Muscle layer of duodenum (tissue), 2 donors: ENCODE measurements around the gene CEACAM4.
"Not testable (repeated sequence)": the region's sequence is repeated elsewhere in the genome, so short reads cannot be mapped to it uniquely, and the experiment has no call there.

Experiments used
- H3K27ac ChIP-seq: one replicate; pipeline ENCODE4 v1.7.0; 2013; ENCODE audit warnings: mild to moderate bottlenecking, low read length
- H3K27me3 ChIP-seq: one replicate; pipeline ENCODE4 v1.7.0; 2013; ENCODE audit warnings: low read depth, mild to moderate bottlenecking, control low read depth, low read length
- H3K36me3 ChIP-seq, 2 donors: one replicate each; pipeline ENCODE4 v1.7.0; 2013; ENCODE audit warnings: low read length in 2 of 2, control low read depth in 1 of 2, mild to moderate bottlenecking in 1 of 2; ENCODE audit not compliant: insufficient read depth in 2 of 2, control insufficient read depth in 1 of 2
- H3K4me1 ChIP-seq, 2 donors: one replicate each; pipeline ENCODE4 v1.7.0; 2013; ENCODE audit warnings: low read length in 2 of 2, mild to moderate bottlenecking in 2 of 2, control low read depth in 1 of 2, moderate library complexity in 1 of 2; ENCODE audit not compliant: insufficient read depth in 2 of 2, control insufficient read depth in 1 of 2
- H3K4me3 ChIP-seq, 2 donors: one replicate each; pipeline ENCODE4 v1.7.0; 2013; ENCODE audit warnings: low read length in 2 of 2, low read depth in 1 of 2, mild to moderate bottlenecking in 1 of 2
- H3K9me3 ChIP-seq, 2 donors: one replicate each; pipeline ENCODE4 v1.7.0; 2013; ENCODE audit warnings: low read length in 2 of 2, control low read depth in 1 of 2, mild to moderate bottlenecking in 1 of 2; ENCODE audit not compliant: control insufficient read depth in 1 of 2
- donor health status: healthy.

CEACAM4 gene

DNA sequence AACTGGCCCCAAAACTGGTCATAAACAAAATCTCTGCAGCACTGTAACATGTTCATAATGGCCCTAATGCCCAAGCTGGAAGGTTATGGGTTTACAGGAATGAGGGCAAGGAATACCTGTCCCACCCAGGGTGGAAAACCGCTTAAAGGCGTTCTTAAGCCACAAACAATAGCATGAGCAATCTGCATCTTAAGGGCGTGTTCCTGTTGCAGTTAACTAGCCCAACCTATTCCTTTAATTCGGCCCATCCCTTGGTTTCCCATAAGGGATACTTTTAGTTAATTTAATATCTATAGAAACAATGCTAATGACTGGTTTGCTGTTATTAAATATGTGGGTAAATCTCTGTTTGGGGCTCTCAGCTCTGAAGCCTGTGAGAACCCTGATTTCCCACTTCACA, 45.8 kb downstream of the CEACAM4 start:
- not testable (repeated sequence) for H3K27me3 ChIP-seq, H3K36me3 ChIP-seq, H3K4me1 ChIP-seq, H3K27ac ChIP-seq, H3K4me3 ChIP-seq
- H3K9me3 ChIP-seq = peaks cover 6 to 12% of the 10 kb centered on the region in 2 donors

DNA sequence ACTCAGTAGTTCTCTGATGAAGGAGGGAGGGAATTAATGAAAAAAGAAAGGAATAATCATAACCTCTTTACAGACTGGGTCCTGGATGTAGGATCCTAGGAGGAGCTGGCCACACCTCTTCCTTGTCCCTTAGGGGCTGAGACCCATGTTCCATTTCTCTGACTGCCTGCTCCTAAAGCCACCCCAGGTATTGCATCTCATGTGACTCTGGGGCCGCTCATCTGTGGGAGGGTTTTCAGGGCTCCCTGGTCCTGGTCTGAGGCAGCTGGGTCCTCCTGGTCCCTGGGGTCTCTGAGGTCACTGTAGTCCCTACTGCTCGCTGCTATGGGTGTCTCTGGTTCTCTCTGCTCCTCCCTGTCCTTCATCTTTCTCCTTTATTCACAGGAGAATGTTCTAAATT, 48.0 kb downstream of the CEACAM4 start:
- Histone ChIP-seq H3K27me3 (no peaks in the 10 kb centered on the region), H3K27ac (no peak overlapping the region), H3K36me3 (no peaks in the 10 kb centered on the region), H3K9me3 (peaks cover 6 to 12% of the 10 kb centered on the region in 2 donors), H3K4me1 (no peaks in the 10 kb centered on the region), H3K4me3 (no peak overlapping the region)

DNA sequence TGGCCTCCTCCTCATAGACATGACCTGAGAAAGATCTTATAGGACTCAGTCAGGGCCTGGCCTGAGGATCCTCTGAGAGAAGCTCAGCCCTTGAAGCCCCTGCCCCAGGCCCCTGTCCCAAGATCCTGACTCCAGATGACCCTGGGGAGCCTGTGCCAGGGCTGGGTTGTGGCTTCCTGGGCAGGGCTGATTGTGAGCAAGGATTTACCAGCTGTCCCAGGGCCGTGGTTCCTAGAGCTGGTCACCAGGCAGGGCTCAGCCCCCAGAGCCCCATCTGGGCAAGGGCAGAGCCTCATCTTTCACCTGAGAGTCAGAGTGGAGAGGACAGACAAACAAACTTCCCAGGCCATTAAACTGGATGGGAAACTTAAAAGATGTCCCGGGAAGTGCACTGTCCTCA, 49.0 kb downstream of the CEACAM4 start:
- H3K36me3 ChIP-seq = no peaks in the 10 kb centered on the region
- no peaks in the 10 kb centered on the region for H3K4me1 ChIP-seq
- H3K27me3 ChIP-seq = no peaks in the 10 kb centered on the region
- H3K27ac ChIP-seq = no peak overlapping the region
- H3K9me3 ChIP-seq = peaks cover 6 to 12% of the 10 kb centered on the region in 2 donors
- H3K4me3 ChIP-seq = no peak overlapping the region

DNA sequence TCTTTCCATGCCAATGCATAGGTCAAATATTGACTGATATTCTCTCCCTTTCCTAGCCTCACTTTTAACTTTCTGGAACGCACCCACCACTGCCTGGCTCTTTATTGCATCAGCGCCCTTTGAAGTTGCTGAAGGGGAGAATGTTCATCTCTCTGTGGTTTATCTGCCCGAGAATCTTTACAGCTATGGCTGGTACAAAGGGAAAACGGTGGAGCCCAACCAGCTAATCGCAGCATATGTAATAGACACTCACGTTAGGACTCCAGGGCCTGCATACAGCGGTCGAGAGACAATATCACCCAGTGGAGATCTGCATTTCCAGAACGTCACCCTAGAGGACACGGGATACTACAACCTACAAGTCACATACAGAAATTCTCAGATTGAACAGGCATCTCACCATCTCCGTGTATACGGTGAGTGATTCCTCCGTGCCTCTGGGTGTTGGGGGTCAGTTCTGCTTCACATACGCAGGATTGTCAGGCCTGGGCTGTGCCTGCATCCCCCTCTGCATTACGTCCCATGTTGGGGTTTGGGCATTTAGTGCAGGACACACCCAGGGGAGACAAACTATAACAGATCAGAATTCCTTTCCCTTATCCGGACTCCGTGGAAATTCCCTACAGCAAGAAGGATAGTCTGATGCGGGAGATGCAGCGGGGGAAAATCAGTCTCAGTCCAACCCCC, 49.6 kb downstream of the CEACAM4 start:
- no peak overlapping the region for H3K4me3 ChIP-seq
- no peaks in the 10 kb centered on the region for H3K4me1 ChIP-seq
- H3K27me3 ChIP-seq = no peaks in the 10 kb centered on the region
- H3K9me3 ChIP-seq = peaks cover 6 to 9% of the 10 kb centered on the region in 2 donors
- no peak overlapping the region for H3K27ac ChIP-seq
- no peaks in the 10 kb centered on the region for H3K36me3 ChIP-seq

DNA sequence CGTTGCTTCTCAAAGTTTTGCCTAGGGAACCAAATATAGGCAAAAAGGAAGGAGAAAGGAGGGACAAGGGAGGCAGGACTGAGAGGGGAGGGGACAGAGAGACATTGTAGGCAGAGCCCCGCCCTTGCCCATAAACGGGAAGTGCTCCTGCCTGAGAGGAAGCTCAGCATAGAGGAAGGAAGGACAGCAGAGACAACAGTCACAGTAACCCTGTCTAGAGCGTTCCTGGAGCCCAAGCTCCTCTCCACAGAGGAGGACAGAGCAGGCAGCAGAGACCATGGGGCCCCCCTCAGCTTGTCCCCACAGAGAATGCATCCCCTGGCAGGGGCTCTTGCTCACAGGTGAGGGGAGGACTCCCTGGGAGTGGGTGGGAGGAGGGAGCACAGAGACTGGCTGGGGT, 50.9 kb downstream of the CEACAM4 start, which contains the start of gene CEACAM21:
TSS of gene CEACAM21 (plus strand) at position 169 of the 400 bp plus-strand sequence. CDS start at position 278, 109 bp downstream.
- peak within 1 kb of the TSS; percentile 26 to 33 for H3K4me3 ChIP-seq
- no peaks in the 10 kb centered on the region for H3K36me3 ChIP-seq
- H3K4me1 ChIP-seq = no peaks in the 10 kb centered on the region
- H3K27ac ChIP-seq = peak within 1 kb of the TSS; percentile 31
- H3K27me3 ChIP-seq = no peaks in the 10 kb centered on the region
- peaks cover 3 to 6% of the 10 kb centered on the region in 2 donors for H3K9me3 ChIP-seq

DNA sequence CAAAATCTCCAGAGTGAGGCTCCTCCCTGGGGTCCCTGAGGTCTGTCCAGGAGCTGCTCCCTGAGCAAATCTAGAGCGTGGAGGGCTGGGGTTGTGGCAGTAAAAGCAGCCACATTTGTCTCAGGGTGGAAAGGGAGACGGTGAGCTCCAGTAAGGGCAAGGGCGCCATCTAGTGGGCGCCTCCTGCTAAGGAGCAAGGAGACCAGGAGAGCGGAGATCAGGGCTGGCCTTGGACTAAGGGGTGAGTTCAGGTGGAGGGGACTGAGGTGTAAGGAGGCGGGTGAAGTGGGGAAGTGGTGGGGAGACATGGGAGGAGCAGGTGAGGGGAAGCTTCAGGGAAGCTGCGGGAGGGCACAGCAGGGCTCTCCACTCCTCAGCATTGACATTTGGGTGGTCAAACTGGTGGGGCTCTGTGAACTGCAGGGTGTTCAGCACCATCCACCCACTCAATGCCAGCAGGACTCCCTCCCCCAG, 56.2 kb downstream of the CEACAM4 start:
- Histone ChIP-seq H3K4me1 (no peaks in the 10 kb centered on the region), H3K27ac (no peak overlapping the region), H3K36me3 (no peaks in the 10 kb centered on the region), H3K27me3 (peaks cover 5% of the 10 kb centered on the region), H3K9me3 (no peaks in the 10 kb centered on the region), H3K4me3 (no peak overlapping the region)

DNA sequence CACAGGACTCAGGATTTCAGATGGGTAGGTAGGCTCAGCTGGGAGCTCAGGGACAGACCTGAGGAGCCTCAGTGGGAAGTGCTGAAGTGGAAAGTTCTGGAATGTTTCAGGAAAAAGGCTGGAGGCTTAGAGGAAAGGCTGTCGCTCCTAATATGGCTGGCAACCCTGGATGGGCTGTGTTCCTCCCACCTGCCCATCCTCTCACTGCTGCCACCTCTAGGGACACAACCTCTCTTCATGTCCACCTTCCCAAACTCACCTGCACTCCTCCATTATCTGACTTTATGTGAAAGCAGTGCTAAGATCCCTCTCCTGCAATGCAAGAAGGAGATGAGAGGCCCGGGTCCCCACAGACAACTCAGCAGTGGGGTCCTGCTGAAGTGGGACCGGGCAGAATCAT, 56.7 kb downstream of the CEACAM4 start:
- Histone ChIP-seq H3K27me3 (peaks cover 6% of the 10 kb centered on the region), H3K36me3 (no peaks in the 10 kb centered on the region), H3K27ac (no peak overlapping the region), H3K4me1 (no peaks in the 10 kb centered on the region), H3K4me3 (no peak overlapping the region), H3K9me3 (no peaks in the 10 kb centered on the region)

DNA sequence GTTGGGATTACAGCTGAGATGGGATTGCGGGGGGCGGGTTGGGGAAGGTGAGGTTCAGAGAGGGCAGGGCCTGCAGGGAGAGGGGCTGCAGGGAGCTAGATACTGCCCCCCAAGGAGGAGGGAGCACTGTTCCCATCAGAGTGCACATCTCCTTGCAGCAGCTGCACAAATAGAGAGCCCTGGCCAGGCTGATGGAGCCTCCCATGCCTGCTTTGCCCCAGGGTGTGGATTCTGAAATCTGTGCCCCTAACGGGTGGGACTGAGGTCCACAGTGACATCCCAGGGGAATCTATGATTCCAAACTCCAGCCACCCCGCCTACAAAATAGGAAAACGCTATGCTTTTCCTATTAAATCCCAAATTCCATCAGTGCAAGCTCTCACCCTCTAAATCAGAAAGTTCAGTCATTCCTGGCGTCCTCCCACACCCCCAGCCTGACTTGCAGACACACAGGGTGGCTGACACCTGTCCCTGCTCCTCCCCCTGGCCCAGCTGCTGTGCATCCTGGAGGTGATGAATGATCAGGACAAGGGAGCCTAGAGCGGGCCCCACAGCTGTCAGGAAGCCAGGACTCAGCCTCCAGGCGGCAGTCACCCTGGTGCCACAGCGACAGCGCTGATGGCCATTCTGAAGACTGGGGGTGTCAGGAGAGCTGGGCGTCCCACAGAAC, 57.3 kb downstream of the CEACAM4 start:
- peaks cover 12% of the 10 kb centered on the region for H3K27me3 ChIP-seq
- no peaks in the 10 kb centered on the region for H3K9me3 ChIP-seq
- H3K27ac ChIP-seq = no peak overlapping the region
- peaks cover 0 to 6% of the 10 kb centered on the region in 2 donors for H3K4me1 ChIP-seq
- H3K4me3 ChIP-seq = no peak overlapping the region
- no peaks in the 10 kb centered on the region for H3K36me3 ChIP-seq
